Astrocyte of the cerebellum (primary cell): ENCODE measurements around the gene FXYD1.
"Not testable (repeated sequence)": the region's sequence is repeated elsewhere in the genome, so short reads cannot be mapped to it uniquely, and the experiment has no call there.

Experiments
- DNase-seq: peaks from one replicate; pipeline ENCODE4 v3.0.0-alpha.2; 2011; ENCODE audit warnings: low read depth
- H3K4me3 ChIP-seq: 2 replicates; pipeline ENCODE4 v1.5.1; 2011; ENCODE audit warnings: mild to moderate bottlenecking, low read depth, low read length, moderate library complexity
- CTCF ChIP-seq: IDR thresholded peaks from 2 replicates; pipeline ENCODE4 v1.5.1; 2012; ENCODE audit warnings: low read length, low read depth, moderate library complexity, mild to moderate bottlenecking; ENCODE audit errors: missing control alignments
- in situ Hi-C: cut with HindIII; loops from 2 replicates; pipeline ENCODE4 v1.10.0; 2017; ENCODE audit warnings: low sequenced_read_pairs

FXYD1 gene

GRCh38 chr19:35125749-35126623 is 12.6 kb upstream of the FXYD1 start:
- no peak for DNase-seq
- no peak overlapping the region for H3K4me3 ChIP-seq
- no peak for TF ChIP-seq CTCF
- in situ Hi-C loops: no loop called here

GRCh38 chr19:35126624-35126959 is 12.0 kb upstream of the FXYD1 start:
- no peak for DNase-seq
- in situ Hi-C loops: no loop called here
- no peak overlapping the region for H3K4me3 ChIP-seq
- TF ChIP-seq CTCF: no peak

- DNase-seq: no peak
- H3K4me3 ChIP-seq: no peak overlapping the region
- no peak for TF ChIP-seq CTCF
- in situ Hi-C loops: no loop called here
These were observed 10.8 kb upstream of the FXYD1 start for GRCh38 chr19:35127871-35128270.

- no peak for DNase-seq
- TF ChIP-seq CTCF: no peak
- H3K4me3 ChIP-seq: no peak overlapping the region
- in situ Hi-C loops: no loop called here
These were observed 10.1 kb upstream of the FXYD1 start for GRCh38 chr19:35128398-35129057.

GRCh38 chr19:35129724-35130274 is 8.8 kb upstream of the FXYD1 start:
- in situ Hi-C loops, DNase-seq, H3K4me3 ChIP-seq: not testable (repeated sequence)

GRCh38 chr19:35130761-35131720 is 7.6 kb upstream of the FXYD1 start:
- H3K4me3 ChIP-seq: no peak overlapping the region
- no peak for TF ChIP-seq CTCF
- no peak for DNase-seq
- in situ Hi-C loops: no loop called here
